ENCODE results near the gene OSBPL7.

OSBPL7 gene

DNA sequence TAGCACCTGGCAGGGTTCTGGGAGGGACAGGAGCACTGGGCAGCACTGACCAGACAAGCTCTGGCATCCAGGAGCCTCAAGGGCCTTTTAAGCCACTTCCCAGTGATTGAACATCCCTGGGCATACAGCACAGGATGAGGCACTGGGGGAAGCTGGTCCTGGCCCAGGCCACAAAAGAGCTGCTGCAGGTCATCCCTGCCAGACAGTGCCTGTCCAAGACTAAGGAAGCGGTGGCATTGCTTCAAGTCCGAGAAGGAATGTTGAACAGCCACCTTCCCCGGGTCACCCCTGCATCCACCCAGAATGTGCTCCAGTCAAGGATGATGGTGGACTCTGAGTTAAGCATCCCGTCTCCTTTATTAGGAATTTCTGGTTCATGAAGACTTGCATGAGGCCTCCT, 1.2 kb upstream of the OSBPL7 start:
- DNase-seq: no peak

DNA sequence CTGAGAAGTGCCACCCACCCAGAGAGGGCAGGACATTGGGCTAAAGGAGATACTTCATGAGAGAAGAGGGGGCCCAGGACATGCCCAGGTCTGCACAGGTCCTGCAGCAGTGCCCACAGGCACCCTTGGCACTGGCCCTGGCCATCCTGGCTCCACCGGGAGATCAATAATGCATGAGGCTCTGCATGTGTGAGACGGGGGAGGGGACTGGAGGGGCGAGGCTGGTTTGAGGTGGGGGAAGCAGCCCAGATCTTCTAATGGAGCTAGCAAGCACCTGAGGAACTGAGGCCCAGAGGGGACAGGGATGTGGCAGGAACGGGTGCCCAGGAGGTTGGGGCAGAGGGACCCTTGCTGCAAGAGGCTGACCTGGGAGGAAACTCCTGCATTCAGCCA, 567 bp downstream of the OSBPL7 start:
- no peak for DNase-seq

DNA sequence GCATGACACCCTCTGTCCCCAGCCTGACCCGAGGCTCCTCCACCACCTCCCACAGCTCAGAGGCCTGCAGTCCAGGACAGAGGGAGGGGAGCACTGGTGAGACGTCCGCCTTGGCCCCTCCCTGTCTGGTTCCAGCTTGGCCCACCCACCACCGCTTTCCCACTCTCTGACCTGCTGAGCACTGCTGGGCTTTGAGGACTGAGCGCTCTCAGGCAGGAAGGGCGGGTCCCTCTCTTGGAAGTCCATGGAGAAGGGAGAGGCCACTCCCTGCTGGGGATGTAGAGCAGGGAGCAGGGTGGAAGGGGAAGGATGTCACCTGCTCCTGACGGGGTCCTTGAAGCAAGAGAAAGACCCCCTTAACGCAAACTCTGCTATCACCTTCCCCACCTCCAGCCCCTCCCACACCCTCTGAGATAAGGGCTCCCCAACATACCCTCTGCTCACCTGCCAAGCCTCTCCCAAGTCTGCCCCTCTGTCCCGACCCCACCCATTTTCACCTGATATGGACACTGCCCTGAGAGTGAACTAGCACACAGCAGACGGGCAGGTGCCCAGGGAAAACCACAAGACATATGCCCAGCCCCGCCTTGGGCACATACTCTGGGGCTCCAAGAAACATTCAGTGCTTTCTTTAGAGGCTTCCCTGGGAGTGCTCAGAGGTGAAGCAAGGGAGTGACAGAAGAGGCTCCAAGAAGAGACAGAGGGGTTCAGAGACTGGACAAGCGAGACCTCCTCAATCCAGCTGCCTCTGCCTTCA, 1.4 kb downstream of the OSBPL7 start:
- DNase-seq: no peak

DNA sequence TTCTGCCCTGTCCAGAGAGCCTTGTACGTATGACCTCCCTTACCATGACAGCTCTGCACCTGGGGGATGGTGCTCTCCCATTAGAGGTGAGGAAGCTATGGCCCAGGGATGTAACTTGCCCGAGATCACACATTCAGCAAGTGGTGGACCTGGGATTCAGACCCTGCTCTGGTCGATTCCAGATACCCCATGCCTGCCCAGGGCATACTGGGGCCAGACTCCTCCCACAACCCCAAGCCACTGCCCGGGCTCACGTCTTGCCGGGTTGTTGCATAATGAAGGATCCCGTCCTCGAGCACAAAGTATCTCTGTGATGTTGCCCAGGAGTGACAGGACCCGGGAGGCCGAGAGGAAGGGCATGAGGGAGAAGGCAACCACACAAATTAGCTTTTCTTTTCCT, 2.1 kb downstream of the OSBPL7 start:
- DNase-seq: no peak

DNA sequence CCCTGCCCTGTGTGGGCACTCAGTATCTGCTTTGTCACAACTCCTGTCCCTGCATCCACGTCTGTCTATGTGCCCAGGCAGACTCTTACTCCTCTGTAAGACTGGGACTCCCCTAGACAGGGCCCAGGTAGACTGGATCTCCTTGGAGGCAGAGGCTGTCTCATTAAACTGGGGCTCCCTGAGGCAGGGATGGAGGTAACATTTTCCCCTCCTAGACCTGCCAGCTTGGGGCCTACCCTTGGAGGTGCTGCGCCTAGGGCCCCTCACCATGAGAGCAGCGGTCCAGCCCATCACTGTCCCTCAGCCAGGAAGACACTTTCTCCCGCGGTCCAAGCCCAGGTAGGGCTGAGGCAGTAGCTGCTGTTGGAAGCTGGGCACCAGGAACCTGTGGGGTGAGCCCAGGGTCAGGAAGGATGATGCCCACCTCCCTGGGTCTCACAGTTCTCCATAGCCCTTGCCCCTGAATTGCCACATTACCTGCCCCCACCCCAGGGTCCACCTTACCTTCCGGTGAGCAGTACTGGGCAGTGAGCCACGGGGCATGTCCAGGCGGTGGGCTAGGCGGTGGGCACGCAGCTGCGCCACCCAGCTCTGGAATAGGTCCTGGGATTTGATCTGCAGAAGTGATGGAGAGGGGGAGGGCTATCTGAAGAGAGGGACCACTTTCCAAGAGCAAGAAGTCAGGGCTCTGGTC, 3.4 kb downstream of the OSBPL7 start:
- DNase-seq: no peak

DNA sequence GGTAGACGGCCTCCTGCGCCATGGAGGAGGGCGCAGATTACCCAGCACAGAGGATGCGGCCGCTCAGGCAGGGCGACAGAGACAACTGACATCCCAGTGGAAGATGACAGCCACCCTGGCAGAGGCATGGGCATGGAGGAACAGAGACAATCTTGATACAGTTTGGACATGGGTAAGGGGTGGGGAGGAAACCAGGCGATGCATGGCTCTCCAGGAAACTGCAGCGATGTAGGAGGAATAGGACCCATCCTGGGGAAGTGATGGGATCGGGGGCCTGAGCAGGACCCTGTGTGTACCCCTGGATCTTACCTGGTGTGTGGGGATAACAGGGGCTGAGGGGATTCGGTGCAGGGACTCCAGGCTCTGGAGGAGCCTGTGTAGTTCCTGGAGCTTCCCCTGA, 4.6 kb downstream of the OSBPL7 start:
- no peak for DNase-seq

DNA sequence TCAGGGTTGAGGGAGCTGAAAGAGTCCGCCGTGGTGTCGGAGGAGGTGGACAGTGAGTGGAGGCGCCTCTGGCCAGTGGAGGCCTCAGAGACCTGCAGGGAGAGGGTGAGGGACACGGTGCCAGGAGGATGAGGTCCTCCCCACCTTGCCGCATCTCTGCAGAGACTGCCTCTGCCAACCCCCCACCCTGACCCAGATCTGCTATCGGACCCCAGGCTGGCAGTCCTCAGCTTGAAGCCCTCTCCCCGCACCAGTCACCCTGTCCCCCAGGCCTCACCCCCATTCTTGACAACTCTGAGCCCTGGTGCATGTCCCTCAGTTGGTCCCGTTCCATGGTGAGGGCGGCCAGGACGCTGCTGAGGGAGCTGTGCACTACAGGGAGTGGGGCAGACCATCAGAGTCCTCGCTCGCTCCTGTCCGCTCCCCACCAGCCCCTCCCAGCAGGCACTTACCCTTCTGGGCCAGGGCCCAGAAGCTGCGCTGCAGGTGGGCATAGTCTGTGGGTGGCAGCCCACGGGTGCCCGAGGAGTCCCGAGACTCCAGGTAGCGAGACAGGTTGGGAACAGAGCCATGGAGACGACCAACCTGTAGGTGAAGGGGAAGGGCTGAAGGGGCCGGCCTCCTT, 5.4 kb downstream of the OSBPL7 start:
- no peak for DNase-seq

DNA sequence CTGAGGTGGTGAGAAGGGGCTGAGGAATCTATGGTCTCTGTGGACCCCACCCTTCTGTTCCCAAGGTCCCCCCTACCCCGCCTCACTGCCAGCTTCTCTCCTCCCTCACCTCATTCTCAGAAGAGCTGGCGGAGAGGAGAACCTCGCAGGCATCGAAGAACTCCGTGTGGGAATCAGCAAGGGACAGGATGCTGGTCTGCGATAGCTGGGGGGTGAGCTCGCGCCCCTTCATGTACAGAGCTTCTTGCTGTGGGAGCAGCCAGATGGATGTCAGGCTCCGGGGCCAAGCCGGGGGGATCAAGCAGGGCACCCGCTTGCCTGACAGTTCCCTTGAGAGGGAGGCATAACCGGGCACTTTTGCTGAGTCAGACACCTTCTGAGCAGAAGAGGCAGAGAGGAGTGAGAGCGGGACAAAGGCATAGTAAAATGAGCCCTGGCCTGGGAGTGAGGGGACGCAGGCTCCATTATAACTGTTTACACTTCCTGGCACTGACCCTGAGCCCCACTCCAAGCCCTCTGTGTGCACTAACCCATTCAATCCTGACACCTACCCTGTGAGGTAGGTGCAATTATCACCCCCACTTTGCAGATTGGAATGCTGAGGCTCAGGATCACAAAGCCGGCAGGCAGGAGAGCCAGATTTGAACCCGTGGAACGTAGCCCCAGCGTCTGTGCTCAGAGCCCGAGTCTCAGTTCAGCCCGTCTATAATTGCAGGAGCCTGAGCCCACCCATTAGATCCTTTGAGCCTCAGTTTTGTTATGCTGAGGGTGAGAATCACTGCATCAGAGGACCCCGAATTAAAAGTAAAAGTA, 6.3 kb downstream of the OSBPL7 start:
- DNase-seq: no peak

DNA sequence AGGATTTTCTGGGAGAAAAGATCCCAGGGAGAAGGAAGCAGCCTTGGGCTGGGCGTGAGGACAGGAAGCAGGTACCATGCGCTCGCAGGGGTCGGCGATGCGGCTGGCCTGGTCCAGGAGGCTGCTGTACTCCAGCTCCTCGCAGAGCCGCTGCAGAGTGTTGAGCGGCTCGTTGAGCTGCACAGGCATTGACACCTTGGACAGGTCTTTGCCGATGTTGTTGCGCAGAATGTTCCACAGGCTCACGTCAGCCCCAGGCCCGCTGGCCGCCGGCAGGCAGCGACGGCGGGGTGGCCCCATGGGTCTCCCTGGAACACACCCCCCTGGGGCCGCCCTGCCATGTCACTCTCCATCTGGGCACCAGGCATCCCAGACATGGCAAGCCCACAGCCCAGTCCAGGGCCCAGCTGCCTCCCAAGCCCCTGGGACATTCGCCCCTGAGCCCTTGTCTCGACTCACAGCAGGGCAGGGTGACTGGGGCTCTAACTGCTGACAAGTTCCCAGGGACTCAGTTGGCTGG, 8.0 kb downstream of the OSBPL7 start:
- no peak for DNase-seq

DNA sequence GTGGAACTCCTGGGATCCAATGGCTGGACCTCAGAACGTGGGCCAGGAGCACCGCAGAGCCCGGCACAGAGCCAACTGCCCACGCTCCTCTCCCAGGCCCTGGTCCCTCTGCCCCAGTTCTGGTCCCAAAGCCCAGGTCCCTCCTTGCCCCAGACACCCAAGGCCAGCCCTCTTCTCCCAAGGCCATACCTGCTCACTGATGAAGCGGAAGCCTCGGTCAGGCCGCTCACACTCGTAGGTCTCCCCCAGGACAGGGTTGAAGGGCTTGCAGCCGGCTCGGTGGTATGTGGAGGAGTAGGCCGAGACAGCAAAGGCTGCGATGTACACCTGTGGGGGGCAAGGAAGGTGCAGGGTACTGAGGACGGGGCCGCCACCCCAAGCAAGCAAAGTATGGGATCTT, 8.5 kb downstream of the OSBPL7 start:
- no peak for DNase-seq

DNA sequence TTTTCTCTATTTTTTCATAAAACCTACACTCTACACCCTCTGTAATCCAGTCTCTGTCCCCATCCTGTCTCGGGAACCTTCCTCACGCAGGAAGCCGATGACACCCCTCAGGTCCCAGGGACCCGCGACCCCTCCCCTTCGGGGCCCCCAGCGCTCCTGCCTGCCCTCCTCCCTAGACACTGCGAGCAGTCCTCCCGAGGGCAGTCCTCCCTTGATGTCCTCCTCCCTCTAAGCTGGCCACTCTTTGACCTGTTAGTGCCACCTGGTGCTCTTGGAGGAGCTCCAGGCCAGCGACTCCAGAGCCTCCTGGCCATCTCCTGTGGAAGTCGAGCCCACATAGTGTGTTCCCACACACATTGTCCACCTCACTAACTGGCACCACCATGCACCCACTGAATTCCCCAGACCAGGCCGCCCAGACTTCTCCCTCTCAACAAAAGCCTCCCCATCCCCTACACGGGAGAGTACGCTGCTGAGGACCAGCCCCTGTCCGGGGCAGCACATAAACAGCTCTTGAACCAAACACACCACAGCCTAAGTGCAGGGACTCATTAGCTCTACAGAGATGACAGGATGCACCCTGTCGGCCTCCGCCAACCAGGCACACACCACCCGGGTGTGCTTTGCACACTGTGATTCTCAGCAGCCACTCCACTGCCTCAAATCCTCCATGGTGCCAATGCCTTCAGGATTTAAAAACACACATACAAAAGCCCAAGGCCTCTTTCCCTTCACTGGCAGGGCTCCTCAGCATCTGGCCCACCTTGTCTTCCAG, 9.3 kb downstream of the OSBPL7 start:
- DNase-seq: no peak

DNA sequence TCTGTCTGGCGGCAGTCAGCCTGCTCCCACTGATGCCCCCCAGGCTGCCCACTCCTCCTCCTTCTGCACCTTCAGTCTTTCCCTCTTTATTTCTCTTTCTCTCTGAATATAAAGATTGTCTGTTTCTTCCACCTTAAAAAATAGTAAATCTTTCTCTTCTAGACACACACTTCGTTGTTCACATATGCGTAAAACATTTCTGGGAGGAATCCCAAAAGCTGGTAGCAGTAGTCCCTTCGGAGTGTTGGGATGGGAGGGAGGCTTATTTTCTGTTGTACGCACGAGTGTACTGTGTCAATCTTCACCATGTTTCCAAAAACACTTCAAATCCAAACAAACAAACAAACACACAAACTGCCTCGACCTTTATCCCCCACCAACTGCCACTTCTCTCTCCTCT, 9.9 kb downstream of the OSBPL7 start:
- no peak for DNase-seq

DNA sequence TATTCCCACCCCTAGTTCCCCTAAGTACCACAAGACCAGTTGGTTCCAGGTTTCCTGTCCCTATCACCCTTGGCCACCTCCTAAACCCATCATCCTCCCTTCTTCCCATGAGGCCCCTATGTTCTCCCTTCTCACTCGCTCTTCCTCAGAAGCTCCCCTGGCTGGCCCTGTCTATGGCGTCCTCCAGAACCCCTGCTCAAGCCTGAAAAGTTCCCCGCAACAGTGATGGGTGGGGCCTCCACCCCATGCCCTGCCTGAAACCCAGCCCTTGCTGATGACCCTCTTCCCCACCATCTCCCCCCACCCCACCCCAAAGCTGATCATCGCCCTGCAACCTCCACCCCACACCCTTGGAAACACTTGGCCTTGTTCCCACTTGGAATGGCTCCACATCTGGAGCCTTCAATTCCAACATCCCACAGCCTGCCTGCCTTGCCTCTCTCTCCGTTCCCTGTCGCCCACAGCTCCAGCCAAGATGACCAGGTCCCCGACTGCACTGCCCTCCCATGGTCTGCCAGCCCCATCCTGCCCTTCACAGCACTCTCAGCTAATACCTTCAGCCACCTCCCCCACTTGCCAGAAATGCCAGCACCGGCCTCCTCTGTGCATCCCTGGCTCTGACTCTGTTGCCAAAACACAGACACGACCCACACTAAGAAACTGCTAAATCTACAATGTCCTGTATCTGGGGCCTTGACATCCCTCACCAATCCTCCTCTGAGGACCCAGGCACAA, 10.5 kb downstream of the OSBPL7 start:
- DNase-seq: no peak

DNA sequence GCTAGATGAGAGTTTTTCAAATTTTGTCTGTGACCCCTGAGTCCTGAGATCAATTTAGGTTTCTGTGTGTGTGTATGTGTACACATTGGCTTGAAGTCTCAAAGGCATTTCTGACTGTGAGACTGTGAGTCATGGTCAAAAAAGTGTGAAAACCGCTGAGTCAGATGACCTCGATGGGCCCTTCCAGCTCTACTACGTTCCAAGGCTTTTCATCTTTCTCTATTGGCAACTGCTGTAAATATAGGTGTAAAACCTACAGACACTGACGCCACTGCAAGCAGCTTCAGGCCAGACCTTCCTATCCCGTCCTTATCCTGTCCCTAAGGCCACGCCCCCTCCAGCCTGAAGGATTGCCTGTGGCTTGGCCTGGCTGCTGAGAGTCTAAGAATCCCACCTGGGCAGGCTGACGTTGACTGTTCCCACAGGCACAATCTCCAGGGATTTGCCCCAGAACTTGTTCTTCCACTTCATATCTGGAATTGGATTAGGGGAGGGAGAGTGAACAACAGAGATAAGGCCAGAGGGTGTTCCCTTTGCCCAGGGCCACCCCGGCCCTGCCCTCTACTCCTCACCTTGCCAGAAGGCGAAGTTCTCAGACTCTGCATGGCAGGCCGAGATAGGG, 11.3 kb downstream of the OSBPL7 start:
- peak; percentile 32 for DNase-seq

DNA sequence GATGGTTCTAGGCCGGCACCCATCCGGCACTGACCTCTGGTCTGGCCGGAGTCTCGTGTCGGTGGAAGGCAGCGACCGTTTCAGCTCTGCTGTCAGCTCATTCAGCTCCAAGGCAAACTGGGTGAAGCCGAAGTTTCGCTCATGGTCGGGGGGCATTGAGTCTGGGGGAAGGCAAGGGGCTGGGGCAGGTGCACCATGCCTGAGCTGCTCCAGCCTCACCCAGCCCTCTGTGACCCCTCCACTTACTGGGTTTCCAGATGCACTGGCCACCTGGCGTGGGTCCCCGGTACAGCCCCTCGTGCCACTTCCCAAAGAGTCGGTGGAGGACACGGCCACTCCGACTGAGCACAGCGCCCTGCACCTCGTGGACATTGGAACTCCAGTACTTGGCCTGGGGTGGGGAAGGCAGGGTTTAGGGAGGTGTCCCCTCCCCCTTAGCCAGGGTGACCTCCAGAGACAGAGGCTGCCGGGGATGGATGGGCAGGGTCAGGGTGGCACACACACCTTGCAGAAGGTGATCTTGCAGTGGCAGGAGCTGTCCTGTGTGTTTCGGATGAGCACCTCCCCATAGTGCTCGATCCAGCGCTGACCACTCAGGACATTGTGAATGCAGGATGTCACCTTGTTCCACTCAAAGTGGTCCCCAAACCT, 12.6 kb downstream of the OSBPL7 start:
- no peak for DNase-seq

DNA sequence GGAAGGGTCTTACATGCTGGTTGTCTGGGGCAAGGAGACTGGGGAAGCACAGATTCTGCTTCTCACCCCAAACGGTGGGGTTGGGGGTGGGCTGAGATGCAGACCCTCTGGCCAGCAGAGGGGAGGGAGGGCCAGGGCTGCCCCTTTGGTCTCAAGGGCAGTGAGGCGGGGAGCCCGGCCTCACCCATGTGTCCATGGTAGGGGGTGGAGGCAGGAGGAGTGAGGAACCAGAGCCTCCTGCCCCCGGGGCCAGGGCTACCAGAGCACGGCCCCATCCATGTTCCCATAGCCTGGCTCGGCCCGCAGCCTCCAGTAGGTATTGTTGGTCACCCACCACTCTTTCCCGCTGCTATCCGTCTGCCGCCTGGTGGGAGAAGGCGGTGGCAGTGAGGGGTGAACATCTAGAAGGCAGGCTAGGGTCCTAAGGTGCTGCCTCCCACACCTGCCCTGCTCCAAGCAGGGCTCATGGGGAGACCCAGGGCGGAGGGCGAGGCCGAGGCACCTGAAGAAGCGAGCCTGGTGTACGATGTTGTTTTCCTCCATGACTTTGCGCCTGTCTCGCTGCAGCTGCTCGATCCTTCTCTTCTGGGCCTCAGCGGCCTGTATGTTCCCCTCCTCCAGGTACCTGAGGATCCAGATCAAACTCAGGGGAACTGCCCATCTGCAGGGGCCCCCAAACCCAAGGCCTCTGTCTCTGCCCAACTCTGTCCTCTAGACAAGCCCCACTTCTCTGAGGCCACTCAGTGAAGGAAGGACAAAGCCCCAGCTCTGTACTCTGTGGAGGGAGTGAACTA, 13.4 kb downstream of the OSBPL7 start:
- DNase-seq: no peak

DNA sequence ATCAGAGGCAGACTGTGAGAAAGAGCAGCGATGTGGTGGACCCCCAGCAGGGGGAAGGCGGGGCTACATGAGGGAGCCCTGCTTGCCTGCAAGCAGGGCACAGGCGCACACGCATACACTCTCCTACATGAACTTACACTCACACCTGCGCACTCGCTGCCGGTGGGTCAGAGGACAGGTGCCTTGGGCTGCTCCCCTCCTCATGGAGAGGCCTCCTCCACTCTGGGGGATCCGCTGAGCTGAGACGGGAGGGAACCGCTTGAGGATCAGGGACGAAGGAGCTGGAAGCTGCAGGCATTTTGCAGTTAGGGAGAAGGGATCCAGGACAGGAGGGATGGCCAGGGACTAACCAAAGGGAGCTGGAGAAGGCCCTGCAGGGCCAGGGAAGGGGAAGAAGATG, 14.2 kb downstream of the OSBPL7 start:
- DNase-seq: no peak

DNA sequence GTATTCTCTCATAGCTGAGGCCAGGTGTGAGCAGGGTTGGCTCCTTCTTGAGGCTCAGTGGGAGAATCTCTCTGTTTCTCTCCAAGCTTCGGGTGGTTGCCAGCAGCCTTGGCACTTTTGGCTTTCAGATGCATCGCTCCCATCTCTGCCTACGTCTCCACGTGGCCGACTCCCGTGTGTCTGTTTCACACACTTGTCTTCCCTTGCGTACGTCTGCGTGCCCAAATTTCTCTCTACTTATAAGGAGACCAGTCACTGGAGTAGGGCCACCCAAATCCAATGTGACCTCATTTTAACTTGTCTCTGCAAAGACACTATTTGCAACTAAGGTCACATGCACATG, 14.7 kb downstream of the OSBPL7 start:
- DNase-seq: no peak

DNA sequence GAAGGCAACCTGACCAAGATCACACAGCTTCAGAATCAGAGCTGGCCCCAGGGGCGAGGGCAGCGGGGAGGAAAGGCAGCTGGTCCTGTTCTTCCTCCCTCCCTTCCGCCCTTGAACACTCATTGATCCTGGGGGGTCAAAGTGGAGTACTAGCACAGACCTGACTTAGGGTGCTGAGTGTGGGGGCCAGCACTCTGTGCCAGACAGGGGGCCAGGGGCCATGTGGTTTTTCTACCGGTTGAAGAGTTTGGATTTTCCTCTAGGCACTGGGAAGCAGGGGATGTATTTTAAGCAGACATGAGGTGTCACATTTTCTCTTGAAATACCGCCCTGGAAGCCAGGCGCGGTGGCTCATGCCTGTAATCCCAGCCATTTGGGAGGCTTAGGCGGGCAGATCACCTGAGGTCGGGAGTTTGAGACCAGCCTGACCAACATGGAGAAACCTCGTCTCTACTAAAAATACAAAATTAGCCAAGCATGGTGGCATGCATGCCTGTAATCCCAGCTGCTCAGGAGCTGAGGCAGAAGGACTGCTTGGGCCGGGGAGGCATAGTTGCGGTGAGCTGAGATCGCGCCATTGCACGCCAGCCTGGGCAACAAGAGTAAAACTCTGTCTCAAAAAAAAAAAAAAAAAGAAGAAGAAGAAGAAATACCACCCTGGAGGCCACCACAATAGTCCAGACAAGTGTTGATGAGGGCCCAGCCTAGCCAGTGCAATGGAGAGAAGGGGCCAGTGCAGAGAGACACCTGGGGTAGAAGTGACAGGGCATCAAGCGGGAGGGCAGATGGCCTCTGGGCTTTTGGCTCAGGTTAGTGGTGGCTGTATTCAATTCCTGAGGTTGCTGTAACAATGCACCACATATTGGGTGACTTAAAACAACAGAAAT, 15.3 kb downstream of the OSBPL7 start:
- DNase-seq: no peak
